NCI-H460 (cell line): ENCODE measurements around the gene MARCHF2. TPM values are rescaled to one million over a fixed set of nuclear protein-coding genes. Genes with fewer than 3 reads are reported as not detected.

ENCODE experiments used
- DNase-seq: peaks from one replicate; pipeline ENCODE4 v3.0.0-alpha.2; 2016; ENCODE audit warnings: low read depth; ENCODE audit errors: extremely low read depth
- small RNA-seq, 2 experiments: library from RNA; depleted of rRNA; stranded (forward); fragments of <200 nt; gene quantifications; one replicate each; pipeline ENCODE3, GENCODE V24; 2014
- total RNA-seq: library from RNA; depleted of rRNA; stranded (reverse); fragments of >200 nt; shearing (Covaris generic); gene quantifications from 2 replicates; pipeline ENCODE4 v1.2.3, GENCODE V29; 2014; rRNA removed

Gene MARCHF2
- total RNA-seq, 1 experiment from 2014 or later = 15.6 TPM

GRCh38 chr19:8473648-8474476 lies 60.8 kb downstream of the MARCHF2 start:
- DNase-seq = no peak

GRCh38 chr19:8475005-8475404 lies 61.9 kb downstream of the MARCHF2 start:
- no peak for DNase-seq

GRCh38 chr19:8476524-8476923 lies 63.4 kb downstream of the MARCHF2 start:
- no peak for DNase-seq

GRCh38 chr19:8477889-8478288 lies 64.8 kb downstream of the MARCHF2 start:
- DNase-seq = no peak

GRCh38 chr19:8478598-8478997 lies 65.5 kb downstream of the MARCHF2 start:
- no peak for DNase-seq

GRCh38 chr19:8481201-8481600 lies 68.1 kb downstream of the MARCHF2 start:
- no peak for DNase-seq

- DNase-seq = no peak
Measured at GRCh38 chr19:8481616-8482015, 68.5 kb downstream of the MARCHF2 start.

GRCh38 chr19:8482696-8483095 lies 69.6 kb downstream of the MARCHF2 start:
- no peak for DNase-seq

GRCh38 chr19:8483165-8483564 lies 70.1 kb downstream of the MARCHF2 start:
- DNase-seq = no peak

GRCh38 chr19:8484331-8484894 lies 71.3 kb downstream of the MARCHF2 start:
- DNase-seq = no peak

GRCh38 chr19:8485561-8486371 lies 72.7 kb downstream of the MARCHF2 start:
- no peak for DNase-seq

GRCh38 chr19:8486661-8487136 lies 73.6 kb downstream of the MARCHF2 start:
- no peak for DNase-seq

GRCh38 chr19:8487137-8487851 lies 74.2 kb downstream of the MARCHF2 start:
- no peak for DNase-seq

- DNase-seq = no peak
Measured at GRCh38 chr19:8488365-8488764, 75.3 kb downstream of the MARCHF2 start.

Small RNA genes within 50 kb of the gene (small RNA-seq; reads per million reads assigned to genes)
- gene MIR4999 = 0 to 0.06 reads per million in 2 experiments

Other genes starting within 250 kb of the MARCHF2 start
- gene CERS4, start 203.9 kb upstream of the MARCHF2 start, total RNA-seq = 5.2 and 7.0 TPM in 2 replicates
- gene CD320, start 104.9 kb upstream of the MARCHF2 start, total RNA-seq = 88.0 and 112 TPM in 2 replicates
- gene NDUFA7, start 91.9 kb upstream of the MARCHF2 start, total RNA-seq = 65.7 and 78.1 TPM in 2 replicates
- 623 and 769 TPM in 2 replicates for gene RPS28, start 91.8 kb upstream of the MARCHF2 start, total RNA-seq
- 1.6 and 1.8 TPM in 2 replicates for gene KANK3, start 70.0 kb upstream of the MARCHF2 start, total RNA-seq
- 42.5 and 43.0 TPM in 2 replicates for gene ANGPTL4, start 49.1 kb upstream of the MARCHF2 start, total RNA-seq
- 11.7 and 15.4 TPM in 2 replicates for gene RAB11B, start 22.9 kb upstream of the MARCHF2 start, total RNA-seq
- 50.8 and 69.7 TPM in 2 replicates for gene HNRNPM, start 31.7 kb downstream of the MARCHF2 start, total RNA-seq
- 0.07 TPM in 1 of 2 replicates, not detected in the other for gene PRAM1, start 89.3 kb downstream of the MARCHF2 start, total RNA-seq
- gene ZNF414, start 100.9 kb downstream of the MARCHF2 start, total RNA-seq = 1.1 and 3.8 TPM in 2 replicates
- gene MYO1F, start 164.1 kb downstream of the MARCHF2 start, total RNA-seq = 0.15 and 0.23 TPM in 2 replicates
- gene ADAMTS10, start 197.4 kb downstream of the MARCHF2 start, total RNA-seq = 0.82 TPM in 1 of 2 replicates, not detected in the other
- not detected in 2 replicates for gene NFILZ, start 217.3 kb downstream of the MARCHF2 start, total RNA-seq